ENCODE data around the gene ODAD4. TPM values are rescaled to one million over a fixed set of nuclear protein-coding genes. Genes with fewer than 3 reads are reported as not detected.

Gene ODAD4, protein sequence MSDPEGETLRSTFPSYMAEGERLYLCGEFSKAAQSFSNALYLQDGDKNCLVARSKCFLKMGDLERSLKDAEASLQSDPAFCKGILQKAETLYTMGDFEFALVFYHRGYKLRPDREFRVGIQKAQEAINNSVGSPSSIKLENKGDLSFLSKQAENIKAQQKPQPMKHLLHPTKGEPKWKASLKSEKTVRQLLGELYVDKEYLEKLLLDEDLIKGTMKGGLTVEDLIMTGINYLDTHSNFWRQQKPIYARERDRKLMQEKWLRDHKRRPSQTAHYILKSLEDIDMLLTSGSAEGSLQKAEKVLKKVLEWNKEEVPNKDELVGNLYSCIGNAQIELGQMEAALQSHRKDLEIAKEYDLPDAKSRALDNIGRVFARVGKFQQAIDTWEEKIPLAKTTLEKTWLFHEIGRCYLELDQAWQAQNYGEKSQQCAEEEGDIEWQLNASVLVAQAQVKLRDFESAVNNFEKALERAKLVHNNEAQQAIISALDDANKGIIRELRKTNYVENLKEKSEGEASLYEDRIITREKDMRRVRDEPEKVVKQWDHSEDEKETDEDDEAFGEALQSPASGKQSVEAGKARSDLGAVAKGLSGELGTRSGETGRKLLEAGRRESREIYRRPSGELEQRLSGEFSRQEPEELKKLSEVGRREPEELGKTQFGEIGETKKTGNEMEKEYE
- polyA plus RNA-seq (2013, experiment 1 of 2; ENCODE audit: insufficient read length) = 1.3 TPM
- polyA plus RNA-seq (2013, experiment 2 of 2; ENCODE audit: insufficient read length) = 1.2 TPM

DNA sequence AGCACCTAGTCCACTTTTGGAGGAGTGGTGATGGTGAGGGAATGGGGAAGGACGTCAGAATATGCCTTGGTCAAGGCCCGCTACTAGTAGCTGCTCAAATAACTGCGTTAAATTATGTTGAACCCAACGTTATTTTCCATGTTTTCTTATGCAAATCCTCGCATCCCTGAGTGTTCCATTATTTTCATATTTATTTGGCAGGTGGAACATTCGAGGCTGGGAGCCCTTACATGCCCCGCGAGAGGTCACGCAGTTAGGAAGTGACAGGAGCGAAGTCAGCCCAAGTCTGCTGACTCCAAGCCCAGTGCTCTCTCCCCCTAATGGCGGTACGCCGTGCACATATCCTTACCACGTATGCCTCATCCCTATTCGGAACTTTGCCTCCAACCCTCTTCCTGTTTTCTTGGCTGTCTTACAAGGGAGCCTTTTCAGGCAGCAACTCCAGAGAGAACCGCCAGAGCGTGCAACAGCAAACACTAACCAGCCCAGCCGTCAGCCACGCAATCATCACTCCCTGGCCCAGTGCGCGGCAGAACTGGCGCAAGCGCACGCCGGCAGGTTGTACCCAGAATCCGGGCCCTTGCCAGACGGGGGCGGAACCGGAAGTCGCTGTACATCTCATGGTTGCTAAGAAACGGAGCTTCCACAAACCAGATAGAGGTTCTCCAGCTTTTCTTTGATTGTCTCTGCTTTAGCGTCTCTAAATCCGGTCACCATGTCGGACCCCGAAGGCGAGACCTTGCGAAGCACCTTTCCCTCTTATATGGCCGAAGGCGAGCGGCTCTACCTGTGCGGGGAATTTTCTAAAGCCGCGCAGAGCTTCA, at the start of gene ODAD4:
ODAD4 (plus strand) TSS at position 609 of the 824 bp plus-strand sequence; CDS start at position 716, 107 bp downstream.
- DNase-seq = peak; percentile 98

DNA sequence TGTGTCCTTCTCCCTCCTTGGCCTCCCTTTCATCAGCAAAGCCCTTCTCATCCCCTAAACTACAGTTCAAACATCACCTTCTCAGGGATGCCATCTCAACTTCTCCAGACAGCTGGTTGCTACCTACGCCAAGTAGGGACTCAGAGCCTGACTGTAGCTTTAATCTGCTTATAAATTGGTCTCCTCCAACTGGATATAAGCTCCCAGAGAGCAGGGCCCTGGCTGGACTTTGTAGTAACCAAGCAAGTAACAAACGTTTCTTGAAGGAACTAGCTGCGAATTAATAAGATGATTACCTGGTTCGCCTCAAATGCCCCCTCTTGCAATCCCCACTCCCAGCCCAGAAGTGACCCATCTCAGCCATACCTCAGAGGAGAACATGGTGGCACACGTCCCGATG, 47.7 kb upstream of the ODAD4 start:
- DNase-seq = no peak

DNA sequence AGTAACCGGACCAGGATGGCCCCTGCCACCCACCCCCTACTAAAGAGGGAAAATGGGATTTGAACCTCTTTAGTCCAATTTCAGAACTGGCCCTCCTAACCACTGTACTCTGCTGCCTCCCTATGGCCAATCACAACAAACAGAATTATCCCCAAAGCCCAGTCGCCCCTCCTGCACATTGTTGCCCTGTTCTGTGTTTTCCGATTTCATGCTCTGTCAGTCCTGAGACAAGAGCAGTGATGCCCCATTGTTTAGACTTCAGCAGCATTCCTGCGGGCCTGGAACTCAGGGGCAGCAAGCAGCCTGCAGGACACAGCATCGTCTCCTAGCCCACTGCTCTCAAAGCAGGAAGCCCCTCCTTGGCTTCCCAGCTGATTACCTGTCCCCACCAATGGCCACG, 44.7 kb upstream of the ODAD4 start:
- no peak for DNase-seq

DNA sequence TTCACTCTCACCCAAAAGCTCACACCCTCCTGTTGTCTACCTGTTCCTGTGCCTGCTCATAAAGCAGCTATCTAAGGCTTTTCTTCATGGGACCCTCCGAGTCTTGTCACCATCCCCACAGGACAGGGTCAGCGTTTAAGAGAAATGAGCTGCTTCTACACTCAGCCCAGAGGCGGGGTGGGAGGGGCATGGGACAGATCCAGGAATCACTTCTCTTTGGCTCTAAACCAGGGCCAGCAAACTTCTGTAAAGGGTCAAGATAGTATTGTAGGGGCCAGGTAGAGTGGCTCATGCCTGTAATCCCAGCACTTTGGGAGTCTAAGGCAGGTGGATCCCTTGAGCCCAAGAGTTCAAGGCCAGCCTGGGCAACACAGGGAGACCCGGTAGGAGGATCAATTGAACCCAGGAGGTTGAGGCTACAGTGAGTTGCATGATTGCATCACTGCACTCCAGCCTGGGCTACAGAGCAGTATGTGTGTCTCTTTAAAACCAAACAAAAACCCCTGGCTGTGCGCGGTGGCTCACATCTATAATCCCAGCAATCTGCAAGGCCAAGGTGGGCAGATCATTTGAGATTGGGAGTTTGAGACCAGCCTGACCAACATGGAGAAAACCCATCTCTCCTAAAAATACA, 42.0 kb upstream of the ODAD4 start:
- no peak for DNase-seq

DNA sequence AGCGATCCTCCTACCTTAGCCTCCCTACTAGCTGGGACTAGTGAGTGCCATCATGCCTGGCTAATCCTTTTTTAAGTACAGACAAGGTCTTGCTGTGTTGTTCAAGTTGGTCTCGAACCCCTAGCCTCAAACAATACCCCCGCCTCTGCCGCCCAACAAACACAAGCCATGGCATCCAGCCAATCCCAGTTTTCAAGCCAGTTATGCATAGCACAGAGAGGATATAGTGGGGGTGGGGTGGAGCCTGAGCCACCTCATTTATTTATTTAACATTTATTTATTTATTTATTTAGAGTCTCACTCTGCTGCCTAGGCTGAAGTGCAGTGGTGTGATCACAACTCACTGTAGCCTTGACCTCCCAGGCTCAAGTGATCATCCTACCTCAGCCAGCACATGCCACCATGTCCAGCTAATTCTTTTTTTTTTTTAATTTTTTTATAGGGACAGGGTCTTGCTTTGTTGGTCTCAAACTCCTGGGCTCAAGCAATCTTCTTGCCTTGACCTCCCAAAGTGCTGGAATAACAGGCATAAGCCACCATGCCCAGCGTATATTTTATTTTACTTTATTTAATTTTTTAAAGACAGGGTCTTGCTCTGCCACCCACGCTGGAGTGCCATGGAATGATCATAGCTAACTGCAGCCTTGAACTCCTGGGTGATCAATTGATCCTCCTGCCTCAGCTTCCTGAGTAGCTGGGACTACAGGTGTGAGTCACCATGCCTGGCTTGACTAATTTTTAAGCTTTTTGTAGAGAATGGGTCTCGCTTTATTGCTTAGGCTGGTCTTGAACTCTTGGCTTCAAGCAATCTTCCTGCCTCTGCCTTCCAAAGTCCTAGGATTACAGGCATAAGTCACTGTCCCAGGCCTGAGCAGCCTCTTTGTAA, 39.0 kb upstream of the ODAD4 start:
- DNase-seq = no peak

DNA sequence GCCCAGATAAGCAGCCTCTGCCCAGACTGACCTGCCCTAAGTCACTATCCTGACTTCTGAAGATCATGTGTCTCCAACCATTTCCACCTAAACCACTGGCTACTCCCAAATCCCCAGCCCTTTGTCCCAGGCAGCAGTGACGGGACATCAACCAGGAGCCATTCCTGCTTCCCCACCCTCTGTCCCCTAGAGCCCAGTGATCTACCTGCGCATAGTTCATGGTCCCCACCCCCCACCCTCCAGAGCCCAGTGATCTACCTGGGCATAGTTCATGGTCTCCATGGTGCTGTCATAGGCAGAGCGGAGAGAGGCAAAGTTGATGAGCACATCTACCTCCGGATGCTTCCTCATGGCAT, 38.4 kb upstream of the ODAD4 start:
- no peak for DNase-seq

DNA sequence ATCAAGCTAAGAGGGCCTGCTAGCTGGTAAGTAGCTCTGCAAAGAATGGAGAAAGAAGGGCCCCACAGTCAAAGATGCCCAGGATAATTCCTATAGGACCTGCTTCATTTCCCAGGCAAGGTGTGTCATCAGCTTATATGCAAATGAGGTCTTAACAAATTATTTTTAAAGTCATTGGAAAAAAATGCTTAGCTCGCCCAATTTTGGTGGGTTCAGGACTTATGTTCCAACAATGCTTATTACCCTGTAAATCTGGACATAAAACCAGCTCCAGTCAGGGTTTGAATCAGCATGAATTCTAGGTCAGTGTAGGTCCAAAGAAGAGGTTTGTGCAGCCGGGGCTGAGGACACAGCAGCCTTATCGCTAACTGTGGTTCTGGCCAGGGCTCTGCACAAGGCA, 37.0 kb upstream of the ODAD4 start:
- DNase-seq = no peak

DNA sequence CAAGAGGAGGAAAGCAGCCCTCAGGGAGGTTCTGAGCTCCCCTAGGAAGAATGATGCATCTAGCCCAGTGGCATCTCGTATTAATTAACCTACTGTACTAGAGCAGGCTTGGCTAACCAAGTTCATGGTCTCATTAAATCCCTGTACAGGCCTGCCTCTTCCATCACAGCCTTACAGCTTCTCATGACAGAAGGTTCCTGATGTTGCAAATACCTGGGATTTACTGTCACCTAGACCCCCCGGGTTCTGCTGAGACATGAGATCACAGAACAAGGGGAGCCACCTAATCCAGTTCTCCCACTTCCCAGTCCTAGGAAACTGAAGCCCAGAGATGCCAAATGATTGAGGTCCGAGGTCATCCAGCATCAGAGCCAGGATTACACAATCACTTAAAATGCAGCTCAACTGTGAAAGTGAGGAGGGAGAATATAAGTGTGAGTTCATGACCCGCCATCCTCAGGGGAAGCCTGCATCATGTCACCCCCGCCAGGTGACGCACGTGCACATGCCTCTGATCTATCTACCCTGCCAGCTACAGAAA, 35.6 kb upstream of the ODAD4 start:
- peak; percentile 91 for DNase-seq

DNA sequence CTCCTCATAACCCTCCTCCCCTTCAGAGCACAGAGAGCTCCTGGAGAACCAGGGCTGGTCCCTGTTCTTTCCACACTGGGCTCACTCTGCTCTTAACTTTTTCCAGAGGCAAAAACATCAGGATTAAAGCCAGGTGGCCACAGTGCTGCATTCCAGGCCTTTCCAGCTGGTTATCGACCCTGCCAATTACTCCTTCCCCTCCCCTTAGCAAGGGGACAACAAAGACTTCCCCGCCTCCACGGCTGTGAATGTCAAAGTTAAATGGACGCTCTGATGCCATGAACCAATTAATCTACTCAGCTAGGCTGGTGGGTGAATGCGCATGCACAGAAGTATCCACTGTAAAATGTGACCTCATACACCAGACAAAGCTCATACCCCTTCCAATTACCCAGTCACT, 34.8 kb upstream of the ODAD4 start:
- DNase-seq = peak; percentile 55

DNA sequence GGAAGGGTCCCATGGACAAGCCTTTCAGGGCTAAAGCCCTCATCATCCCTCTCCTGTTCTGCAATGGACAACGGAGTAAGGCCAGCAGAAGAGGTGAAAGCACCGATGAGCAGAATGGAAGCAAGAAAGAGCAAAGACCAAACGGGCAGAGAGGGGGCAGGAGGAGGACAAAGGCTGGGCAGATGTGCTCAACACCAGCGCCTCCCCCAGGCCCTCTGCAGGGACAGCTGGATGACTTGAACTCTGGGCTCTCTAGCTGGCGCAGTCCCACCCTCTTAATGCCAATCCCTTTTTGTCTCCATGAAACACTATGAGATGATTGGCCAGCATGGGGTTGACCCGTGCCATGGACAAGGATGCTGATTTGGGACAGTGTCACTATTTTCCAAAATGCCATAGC, 33.7 kb upstream of the ODAD4 start:
- no peak for DNase-seq

DNA sequence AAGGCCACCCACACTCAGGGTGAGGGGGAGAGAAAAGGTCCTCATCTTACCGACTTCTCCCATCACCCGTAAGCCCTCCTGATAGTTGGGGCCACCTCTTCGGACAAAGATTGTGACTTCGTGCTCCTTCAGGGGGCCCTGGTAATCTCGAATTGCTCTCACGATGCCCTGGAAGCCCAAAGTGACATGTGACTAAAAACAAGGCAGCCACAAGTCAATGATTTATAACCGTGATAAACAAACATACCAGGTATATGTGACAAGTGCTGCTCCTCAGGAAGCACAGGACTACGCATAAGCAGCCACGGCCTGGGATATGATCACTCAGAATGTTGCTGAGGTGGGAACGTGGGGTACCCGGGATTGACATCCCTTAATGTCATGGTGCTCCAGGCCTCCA, 28.8 kb upstream of the ODAD4 start:
- DNase-seq = no peak

DNA sequence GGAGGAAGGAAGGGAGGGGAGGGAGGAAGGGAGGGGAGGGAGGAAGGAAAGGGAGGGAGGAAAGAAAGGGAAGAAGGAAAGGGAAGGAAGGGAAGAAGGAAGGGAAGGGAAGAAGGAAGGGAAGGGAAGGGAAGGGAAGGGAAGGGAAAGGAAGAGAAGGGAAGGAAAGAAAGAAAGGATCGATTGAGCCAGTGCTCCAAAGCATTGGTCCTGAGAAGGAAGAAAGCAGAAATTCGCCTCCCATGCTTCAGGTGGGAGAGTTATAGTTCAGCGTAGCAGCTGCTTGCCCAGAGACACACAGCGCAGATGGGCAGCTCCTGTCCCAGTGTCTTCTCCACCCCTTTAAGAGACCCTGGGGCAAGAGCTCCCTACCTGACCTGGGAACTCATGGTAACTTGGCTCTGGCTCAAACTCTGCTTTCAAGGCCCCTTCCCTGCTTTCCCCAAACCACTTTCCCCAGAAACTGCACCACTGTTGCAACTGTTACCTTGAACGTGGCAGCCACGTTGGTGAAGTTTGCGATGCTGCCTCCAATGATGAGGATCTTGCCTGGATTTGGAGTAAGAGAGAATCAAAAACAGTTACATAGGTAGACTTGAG, 26.1 kb upstream of the ODAD4 start:
- no peak for DNase-seq

DNA sequence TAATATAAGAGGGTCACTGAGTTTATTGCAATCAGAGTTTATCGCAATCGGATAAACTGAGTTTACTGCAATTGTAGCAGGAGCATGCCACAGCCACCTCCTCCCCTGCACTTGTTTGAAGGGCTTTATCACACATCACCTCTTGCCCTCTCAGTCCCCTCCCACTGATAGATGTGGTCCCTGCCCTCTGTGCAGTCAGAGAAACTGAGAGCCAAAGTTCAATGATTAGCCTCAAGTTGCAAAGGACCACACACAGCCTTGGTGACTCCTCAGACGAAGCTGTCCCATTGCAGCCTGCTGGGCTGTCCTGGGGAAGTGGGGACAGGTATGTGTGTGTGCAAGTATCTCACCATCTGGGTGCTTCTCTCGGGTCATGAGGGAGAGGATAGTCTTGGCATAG, 25.2 kb upstream of the ODAD4 start:
- no peak for DNase-seq

DNA sequence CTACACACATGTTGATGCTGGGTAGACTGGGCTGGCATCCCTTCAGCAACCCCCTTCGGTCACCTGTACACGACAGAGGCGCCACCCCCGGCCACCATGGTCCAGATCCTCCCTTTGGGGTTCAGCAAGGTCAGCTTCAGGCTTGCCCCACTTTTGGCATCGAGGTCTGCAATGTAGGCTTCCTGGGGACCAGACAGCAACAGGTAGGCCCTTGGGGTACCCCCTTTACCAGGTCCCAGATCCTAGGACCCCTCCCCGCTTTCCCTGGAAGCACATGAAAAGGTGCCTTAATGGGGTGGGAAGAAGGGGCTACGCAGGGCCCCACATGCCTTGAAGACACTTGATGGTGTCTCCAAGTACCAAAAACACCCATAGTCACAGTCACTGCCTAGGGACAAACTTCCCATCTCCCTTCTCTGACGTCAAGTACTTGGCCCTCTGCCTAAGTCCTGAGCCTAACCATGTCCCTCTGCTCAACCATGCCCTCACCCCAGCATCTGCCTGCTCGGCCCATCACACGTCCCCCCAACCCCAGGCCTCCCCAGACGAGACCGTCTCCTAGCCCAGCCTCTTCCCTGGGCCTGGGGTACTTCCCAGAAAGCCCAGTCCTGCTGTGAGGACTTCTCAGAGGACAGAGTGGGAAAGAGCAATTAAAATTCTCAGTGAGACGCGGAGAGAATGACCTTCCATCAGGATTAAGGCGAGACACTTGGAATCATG, 23.8 kb upstream of the ODAD4 start:
- no peak for DNase-seq

DNA sequence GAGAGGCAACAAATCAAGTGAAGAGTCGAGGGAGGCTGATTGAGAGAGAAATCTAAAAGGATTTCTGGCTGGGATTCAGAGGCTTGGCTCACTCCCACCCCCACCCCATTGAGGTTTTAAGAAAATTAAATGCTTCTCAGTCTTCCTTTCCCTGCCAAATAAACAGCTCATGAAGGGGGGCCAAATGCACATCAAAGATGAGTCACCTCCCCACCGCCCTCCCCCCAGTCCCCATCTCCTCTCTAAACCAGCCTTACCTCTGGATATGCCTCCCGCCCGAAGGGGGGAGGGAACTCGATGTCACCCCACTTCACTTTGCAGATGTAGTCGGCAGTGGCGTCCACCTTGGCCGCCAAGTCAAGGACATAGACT, 23.2 kb upstream of the ODAD4 start:
- peak; percentile 90 for DNase-seq

DNA sequence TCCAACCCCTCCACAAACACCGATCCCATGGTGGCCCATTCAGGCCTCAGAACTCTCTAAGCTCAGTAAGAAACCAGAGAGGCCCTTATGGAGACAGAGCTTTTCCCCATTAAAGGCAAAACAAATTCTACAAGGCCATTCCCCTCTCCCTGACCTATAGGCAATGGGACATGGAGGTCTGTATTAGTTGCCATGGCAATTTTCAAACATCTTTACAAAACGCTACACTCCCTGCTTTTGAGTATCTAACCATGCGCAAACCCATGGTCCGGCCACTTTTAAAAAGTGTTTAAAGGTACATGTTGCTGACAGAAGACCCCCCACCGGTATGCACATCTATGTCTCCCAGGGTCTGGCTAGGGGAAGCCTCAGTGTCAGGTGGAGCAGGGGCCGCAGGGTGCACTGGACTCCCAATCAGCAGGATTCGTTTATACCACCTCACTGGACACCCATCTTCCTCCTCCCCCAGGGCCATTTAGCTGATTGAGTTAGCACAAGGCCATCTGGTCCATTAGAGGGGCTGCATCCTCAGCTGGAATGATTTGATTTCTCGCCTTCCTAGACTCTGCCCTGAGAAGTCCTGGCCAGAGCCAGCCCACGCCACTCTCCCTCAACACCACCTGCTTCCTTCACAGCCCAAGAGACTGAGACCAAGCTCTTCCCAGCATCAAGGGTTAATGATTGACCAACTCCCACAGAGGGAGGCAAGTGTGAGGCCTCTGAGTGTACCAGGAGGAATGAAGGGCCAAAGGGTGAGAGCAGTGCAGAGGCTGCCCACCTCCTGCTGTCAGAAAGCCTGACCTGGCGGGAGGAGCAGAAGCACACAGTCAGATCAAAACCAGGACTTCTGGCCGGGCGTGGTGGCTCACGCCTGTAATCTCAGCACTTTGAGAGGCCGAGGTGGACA, 22.5 kb upstream of the ODAD4 start:
- no peak for DNase-seq

DNA sequence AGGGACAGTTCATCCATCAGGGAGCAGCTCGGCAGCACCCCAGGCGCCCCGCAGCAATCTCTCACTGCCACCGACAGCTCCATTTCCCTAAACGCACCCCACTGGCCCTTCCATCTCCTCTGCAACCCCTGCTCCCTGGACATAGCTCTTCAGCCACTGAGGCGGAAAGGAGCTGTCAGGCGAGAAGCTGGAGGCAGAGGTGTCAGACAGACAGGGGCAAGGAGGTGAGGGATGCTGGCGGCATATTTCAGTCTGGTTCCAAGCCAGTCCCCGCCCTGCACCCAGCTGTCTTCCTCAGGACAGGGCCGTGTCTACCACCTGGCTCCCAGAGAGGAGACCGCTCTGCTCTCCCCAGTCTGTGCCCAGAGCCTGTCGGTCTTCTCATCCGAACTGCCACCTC, 21.3 kb upstream of the ODAD4 start:
- DNase-seq = no peak

DNA sequence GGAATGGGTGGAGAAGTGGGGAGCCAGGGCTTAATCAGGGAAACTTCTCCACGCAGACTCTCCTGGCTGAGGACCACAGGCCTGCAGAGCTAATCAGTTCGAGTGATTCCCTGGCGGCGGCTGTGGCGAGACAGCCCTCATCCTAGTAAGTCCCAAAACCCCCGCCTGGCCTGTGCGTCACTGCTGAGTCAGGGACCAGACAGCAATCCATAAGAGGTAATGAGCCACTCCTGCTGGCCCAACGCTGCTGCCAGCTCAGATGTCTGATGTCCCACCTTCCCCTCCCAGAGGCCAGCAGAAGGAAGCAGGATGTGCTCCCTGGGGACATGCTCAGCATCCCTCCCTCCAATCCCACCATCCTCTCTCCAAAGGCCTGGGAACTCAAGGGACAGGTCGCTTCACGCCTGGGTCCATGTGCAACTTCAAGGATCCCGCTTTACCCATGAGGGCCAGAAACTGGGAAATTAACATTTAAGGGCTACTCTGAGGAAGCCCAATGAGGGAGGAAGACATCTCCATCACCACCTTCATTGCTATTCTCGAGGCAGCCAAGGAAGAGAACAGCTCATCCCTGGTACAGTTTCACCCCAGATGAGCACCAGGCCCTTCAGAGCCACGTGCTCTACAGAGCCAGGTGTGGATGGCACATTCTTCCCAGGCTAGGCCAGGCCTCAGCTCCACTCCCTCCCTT, 19.6 kb upstream of the ODAD4 start:
- peak; percentile 97 for DNase-seq

DNA sequence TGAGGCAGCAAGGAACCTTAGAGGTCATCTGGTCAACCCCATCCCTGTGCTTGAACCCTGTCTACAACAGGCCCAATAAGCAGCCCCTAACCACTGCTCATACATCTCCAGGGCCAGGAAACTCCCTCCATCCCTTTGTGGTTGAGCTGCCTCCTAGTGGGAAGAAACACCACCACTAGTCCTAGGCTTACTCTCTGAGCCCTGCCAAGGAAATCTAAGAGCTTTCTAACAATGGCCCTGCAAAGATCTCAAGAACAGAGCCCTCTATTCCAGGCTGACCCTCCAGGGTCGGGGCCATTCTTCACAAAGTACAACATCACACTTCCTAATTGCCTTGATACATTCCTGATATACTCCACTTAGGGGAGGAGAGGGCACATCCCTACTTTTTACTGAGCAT, 17.5 kb upstream of the ODAD4 start:
- no peak for DNase-seq
